Fibroblast of skin of left quadriceps (primary cell): Measurements from ENCODE around the gene STPG4.

ENCODE experiments used
- DNase-seq, 2 experiments: peaks; one replicate each; pipeline ENCODE4 v3.0.0-alpha.2; 2013; ENCODE audit warnings: low read depth in 2 of 2

STPG4 gene

GRCh38 chr2:47072018-47072691, 83.0 kb downstream of the STPG4 start:
- no peak for DNase-seq

GRCh38 chr2:47070920-47071824, 83.9 kb downstream of the STPG4 start:
- DNase-seq = peak; percentile 70 to 71

GRCh38 chr2:47070155-47070919, 84.8 kb downstream of the STPG4 start:
- no peak for DNase-seq

GRCh38 chr2:47069628-47070154, 85.4 kb downstream of the STPG4 start:
- peak; percentile 84 to 86 for DNase-seq

- no peak for DNase-seq
Measured at GRCh38 chr2:47068981-47069627, 86.0 kb downstream of the STPG4 start.

- no peak for DNase-seq
Measured at GRCh38 chr2:47067788-47068407, 87.2 kb downstream of the STPG4 start.

GRCh38 chr2:47065771-47066380, 89.2 kb downstream of the STPG4 start:
- DNase-seq = peak; percentile 96 to 97

- DNase-seq = no peak
Measured at GRCh38 chr2:47065343-47065742, 89.8 kb downstream of the STPG4 start.

GRCh38 chr2:47064106-47064505, 91.0 kb downstream of the STPG4 start:
- DNase-seq = no peak

- no peak for DNase-seq
Measured at GRCh38 chr2:47063538-47063930, 91.6 kb downstream of the STPG4 start.

GRCh38 chr2:47062681-47063537, 92.2 kb downstream of the STPG4 start:
- no peak for DNase-seq

- DNase-seq = no peak
Measured at GRCh38 chr2:47061944-47062678, 93.0 kb downstream of the STPG4 start.

GRCh38 chr2:47060652-47061170, 94.4 kb downstream of the STPG4 start:
- DNase-seq = no peak

- DNase-seq = peak; percentile 51 to 52
Measured at GRCh38 chr2:47058003-47058931, 96.8 kb downstream of the STPG4 start.

GRCh38 chr2:47057687-47058002, 97.5 kb downstream of the STPG4 start:
- DNase-seq = no peak

- DNase-seq = no peak
Measured at GRCh38 chr2:47056868-47057686, 98.0 kb downstream of the STPG4 start.

- peak; percentile 90 for DNase-seq
Measured at GRCh38 chr2:47056374-47056773, 98.7 kb downstream of the STPG4 start.
